Measurements from ENCODE around the gene TRAK2.

The TRAK2 gene

GRCh38 chr2:201344663-201345366 lies 106.4 kb downstream of the TRAK2 start:
- Mint-ChIP-seq H3K9me3 (peaks cover 9% of the 10 kb centered on the region), H3K4me1 (ENCODE audit: low read depth) (peaks cover 16% of the 10 kb centered on the region), H3K4me3 (no peak overlapping the region), H3K36me3 (ENCODE audit: low read depth) (peaks cover 36% of the 10 kb centered on the region), H3K27me3 (ENCODE audit: low read depth) (no peaks in the 10 kb centered on the region), H3K27ac (no peak overlapping the region)

GRCh38 chr2:201343559-201343958 lies 107.7 kb downstream of the TRAK2 start:
- H3K4me1 Mint-ChIP-seq (ENCODE audit: low read depth) = peaks cover 16% of the 10 kb centered on the region
- H3K9me3 Mint-ChIP-seq = peaks cover 22% of the 10 kb centered on the region
- no peak overlapping the region for H3K27ac Mint-ChIP-seq
- peaks cover 39% of the 10 kb centered on the region for H3K36me3 Mint-ChIP-seq (ENCODE audit: low read depth)
- no peak overlapping the region for H3K4me3 Mint-ChIP-seq
- no peaks in the 10 kb centered on the region for H3K27me3 Mint-ChIP-seq (ENCODE audit: low read depth)

- no peak overlapping the region for H3K27ac Mint-ChIP-seq
- H3K4me3 Mint-ChIP-seq = no peak overlapping the region
- H3K36me3 Mint-ChIP-seq (ENCODE audit: low read depth) = peaks cover 39% of the 10 kb centered on the region
- H3K4me1 Mint-ChIP-seq (ENCODE audit: low read depth) = peaks cover 16% of the 10 kb centered on the region
- H3K9me3 Mint-ChIP-seq = peaks cover 28% of the 10 kb centered on the region
- no peaks in the 10 kb centered on the region for H3K27me3 Mint-ChIP-seq (ENCODE audit: low read depth)
Observed at GRCh38 chr2:201342923-201343322, 108.3 kb downstream of the TRAK2 start.

GRCh38 chr2:201329409-201329808 lies 121.8 kb downstream of the TRAK2 start:
- Mint-ChIP-seq H3K36me3 (ENCODE audit: low read depth) (peaks cover 26% of the 10 kb centered on the region), H3K9me3 (peaks cover 46% of the 10 kb centered on the region), H3K27ac (no peak overlapping the region), H3K4me1 (ENCODE audit: low read depth) (no peaks in the 10 kb centered on the region), H3K4me3 (no peak overlapping the region), H3K27me3 (ENCODE audit: low read depth) (no peaks in the 10 kb centered on the region)

GRCh38 chr2:201327678-201328077 lies 123.6 kb downstream of the TRAK2 start:
- no peak overlapping the region for H3K4me3 Mint-ChIP-seq
- no peak overlapping the region for H3K27ac Mint-ChIP-seq
- H3K36me3 Mint-ChIP-seq (ENCODE audit: low read depth) = peaks cover 31% of the 10 kb centered on the region
- no peaks in the 10 kb centered on the region for H3K4me1 Mint-ChIP-seq (ENCODE audit: low read depth)
- H3K9me3 Mint-ChIP-seq = peaks cover 52% of the 10 kb centered on the region
- H3K27me3 Mint-ChIP-seq (ENCODE audit: low read depth) = no peaks in the 10 kb centered on the region

Measured in T-helper 1 cell treated with Interleukin-12 subunit alpha and Interleukin-12 subunit beta and Interleukin-4 antibody, amounts not matched to agents 30 μg/mL and 1 μg/mL, for 36 hours (primary cell).